GM19463 (cell line): Measurements from ENCODE around the gene GAPDH.
"Not testable (repeated sequence)": the region's sequence is repeated elsewhere in the genome, so short reads cannot be mapped to it uniquely, and the experiment has no call there.

Experiments used
- ATAC-seq: cut with Tn5 transposase; IDR thresholded peaks from one replicate; pipeline ENCODE4 v1.9.1; 2021; ENCODE audit warnings: mild to moderate bottlenecking, moderate library complexity; ENCODE audit not compliant: unreplicated experiment

The GAPDH gene

DNA sequence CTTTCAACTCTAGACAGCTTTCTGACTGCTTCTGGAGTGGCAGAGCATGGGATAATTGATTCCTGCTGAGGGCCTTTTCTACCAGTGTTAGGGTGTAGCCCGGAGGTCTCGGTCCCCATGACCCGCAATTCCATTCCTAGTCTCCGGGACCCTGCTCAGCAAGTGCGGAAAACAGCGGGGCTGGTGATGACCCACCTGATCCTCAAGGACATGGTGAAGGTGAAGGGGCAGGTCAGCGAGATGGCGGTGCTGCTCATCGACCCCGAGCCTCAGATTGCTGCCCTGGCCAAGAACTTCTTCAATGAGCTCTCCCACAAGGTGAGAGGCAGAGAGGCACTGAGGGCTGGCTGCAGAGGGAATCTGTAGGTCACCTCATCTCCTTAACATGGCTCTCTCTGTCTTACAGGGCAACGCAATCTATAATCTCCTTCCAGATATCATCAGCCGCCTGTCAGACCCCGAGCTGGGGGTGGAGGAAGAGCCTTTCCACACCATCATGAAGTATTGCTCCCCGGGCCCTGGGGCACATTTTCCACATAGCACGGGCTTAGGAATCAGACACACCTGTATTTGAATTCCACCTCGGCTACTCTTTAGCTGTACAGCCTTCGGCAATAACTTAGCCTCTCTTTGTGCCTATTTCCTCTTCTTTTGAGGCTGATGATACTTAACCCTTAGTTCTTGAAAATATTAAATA lies 5.6 kb upstream of the GAPDH start:
- no peak for ATAC-seq

DNA sequence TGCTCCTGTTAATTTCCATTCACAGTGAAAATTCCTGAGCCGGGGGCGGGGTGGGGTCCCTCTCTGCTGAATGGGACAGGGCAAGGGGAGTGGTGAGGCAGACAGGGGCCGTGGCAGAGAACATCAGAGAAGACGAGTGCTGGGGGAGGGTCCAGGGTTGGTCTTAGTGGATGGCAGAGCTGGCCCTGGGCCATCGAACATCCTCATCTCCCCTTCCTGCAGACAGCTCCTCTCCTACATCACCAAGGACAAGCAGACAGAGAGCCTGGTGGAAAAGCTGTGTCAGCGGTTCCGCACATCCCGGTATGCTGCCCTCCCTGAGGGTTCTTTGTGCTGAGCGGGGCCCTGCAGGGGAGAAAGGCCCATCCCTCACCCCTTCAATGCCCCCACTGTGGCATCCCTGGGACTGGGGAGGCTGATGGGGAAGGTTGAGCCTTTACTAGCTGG lies 5.0 kb upstream of the GAPDH start:
- ATAC-seq: no peak

DNA sequence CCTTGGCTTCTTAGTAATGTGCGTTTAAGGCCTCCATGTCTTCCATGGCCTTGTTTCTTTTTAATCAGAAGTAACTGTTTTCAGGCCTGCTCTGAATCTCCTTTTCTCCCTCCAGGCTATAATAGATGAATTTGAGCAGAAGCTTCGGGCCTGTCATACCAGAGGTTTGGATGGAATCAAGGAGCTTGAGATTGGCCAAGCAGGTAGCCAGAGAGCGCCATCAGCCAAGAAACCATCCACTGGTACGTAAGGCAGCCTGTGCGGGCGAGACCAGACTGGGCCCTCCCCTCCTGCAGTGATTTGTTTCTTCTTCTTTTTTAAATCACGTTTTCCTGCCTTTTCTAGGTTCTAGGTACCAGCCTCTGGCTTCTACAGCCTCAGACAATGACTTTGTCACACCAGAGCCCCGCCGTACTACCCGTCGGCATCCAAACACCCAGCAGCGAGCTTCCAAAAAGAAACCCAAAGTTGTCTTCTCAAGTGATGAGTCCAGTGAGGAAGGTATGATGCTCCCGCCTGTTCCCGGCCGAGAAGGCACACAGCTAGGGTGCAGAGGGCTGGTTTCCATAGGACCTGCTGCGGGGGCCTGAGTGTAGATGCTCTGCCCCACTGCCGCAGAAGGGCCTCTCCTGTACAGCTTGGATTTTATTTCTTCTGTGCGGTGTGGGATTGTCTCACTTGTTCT lies 3.6 kb upstream of the GAPDH start:
- ATAC-seq: no peak

DNA sequence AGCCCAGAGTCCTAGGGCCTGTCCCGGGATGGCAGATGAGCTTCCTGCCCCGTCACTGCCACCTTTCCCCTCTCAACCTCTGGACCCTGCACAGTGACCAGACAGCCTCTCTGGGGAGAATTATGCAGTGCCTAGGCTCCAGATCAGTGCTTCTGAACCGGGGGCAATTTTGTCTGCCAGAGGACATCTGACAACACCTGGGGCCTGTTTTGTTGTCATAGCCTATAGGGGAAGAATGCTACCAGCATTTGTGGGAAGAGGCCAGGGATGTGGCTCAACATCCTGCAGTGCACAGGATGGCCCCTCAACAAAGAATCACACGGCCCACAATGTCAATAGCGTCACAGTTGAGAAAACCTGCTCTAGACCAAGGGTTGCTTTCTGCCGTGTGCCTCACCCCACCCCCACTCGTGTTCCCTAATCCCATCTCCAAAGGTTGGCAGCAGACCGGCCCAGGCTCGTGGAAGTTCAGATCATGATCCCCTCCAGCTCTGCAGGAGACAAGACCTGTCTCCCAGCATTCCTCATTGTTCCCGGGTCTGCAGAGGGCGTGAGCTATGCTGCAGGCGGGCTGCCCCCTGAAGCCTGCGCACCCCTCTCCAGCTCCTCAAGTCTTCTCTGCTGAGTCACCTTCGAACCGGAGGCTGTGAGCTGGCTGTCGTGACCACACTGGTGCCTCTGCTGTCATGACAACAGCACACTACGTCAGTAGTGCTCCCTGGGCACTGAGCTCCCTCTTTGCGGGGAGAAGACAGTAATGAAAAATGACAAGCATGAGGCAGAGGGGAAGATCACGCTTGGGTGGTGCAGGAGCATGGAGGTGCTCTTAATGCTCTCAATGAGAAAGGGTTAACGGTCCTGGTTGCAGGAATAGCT lies 2.0 kb upstream of the GAPDH start:
- ATAC-seq: no peak

DNA sequence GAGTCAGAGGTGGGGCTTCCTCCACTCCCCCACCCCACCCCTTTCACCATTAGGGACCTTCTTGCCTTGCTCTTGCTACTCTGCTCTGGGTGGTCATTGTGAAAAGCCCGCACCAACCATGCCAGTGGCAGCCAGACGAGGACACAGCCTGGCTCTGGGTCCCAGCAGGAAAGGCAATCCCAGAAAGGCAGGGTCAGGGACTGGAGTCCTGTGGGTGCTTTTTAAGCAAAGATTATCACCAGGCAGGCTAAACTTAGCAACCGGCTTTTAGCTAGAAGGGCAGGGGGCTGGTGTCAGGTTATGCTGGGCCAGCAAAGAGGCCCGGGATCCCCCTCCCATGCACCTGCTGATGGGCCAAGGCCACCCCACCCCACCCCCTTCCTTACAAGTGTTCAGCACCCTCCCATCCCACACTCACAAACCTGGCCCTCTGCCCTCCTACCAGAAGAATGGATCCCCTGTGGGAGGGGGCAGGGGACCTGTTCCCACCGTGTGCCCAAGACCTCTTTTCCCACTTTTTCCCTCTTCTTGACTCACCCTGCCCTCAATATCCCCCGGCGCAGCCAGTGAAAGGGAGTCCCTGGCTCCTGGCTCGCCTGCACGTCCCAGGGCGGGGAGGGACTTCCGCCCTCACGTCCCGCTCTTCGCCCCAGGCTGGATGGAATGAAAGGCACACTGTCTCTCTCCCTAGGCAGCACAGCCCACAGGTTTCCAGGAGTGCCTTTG lies 1.2 kb upstream of the GAPDH start:
- peak; percentile 21 for ATAC-seq

DNA sequence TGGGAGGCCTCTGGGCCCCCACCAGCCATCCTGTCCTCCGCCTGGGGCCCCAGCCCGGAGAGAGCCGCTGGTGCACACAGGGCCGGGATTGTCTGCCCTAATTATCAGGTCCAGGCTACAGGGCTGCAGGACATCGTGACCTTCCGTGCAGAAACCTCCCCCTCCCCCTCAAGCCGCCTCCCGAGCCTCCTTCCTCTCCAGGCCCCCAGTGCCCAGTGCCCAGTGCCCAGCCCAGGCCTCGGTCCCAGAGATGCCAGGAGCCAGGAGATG lies 729 bp upstream of the GAPDH start:
- peak; percentile 18 for ATAC-seq

DNA sequence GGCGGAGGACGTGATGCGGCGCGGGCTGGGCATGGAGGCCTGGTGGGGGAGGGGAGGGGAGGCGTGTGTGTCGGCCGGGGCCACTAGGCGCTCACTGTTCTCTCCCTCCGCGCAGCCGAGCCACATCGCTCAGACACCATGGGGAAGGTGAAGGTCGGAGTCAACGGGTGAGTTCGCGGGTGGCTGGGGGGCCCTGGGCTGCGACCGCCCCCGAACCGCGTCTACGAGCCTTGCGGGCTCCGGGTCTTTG lies 303 bp downstream of the GAPDH start:
- no peak for ATAC-seq

DNA sequence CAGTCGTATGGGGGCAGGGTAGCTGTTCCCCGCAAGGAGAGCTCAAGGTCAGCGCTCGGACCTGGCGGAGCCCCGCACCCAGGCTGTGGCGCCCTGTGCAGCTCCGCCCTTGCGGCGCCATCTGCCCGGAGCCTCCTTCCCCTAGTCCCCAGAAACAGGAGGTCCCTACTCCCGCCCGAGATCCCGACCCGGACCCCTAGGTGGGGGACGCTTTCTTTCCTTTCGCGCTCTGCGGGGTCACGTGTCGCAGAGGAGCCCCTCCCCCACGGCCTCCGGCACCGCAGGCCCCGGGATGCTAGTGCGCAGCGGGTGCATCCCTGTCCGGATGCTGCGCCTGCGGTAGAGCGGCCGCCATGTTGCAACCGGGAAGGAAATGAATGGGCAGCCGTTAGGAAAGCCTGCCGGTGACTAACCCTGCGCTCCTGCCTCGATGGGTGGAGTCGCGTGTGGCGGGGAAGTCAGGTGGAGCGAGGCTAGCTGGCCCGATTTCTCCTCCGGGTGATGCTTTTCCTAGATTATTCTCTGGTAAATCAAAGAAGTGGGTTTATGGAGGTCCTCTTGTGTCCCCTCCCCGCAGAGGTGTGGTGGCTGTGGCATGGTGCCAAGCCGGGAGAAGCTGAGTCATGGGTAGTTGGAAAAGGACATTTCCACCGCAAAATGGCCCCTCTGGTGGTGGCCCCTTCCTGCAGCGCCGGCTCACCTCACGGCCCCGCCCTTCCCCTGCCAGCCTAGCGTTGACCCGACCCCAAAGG lies 804 bp downstream of the GAPDH start:
- no peak for ATAC-seq

DNA sequence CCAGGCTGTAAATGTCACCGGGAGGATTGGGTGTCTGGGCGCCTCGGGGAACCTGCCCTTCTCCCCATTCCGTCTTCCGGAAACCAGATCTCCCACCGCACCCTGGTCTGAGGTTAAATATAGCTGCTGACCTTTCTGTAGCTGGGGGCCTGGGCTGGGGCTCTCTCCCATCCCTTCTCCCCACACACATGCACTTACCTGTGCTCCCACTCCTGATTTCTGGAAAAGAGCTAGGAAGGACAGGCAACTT lies 1.3 kb downstream of the GAPDH start:
- no peak for ATAC-seq

DNA sequence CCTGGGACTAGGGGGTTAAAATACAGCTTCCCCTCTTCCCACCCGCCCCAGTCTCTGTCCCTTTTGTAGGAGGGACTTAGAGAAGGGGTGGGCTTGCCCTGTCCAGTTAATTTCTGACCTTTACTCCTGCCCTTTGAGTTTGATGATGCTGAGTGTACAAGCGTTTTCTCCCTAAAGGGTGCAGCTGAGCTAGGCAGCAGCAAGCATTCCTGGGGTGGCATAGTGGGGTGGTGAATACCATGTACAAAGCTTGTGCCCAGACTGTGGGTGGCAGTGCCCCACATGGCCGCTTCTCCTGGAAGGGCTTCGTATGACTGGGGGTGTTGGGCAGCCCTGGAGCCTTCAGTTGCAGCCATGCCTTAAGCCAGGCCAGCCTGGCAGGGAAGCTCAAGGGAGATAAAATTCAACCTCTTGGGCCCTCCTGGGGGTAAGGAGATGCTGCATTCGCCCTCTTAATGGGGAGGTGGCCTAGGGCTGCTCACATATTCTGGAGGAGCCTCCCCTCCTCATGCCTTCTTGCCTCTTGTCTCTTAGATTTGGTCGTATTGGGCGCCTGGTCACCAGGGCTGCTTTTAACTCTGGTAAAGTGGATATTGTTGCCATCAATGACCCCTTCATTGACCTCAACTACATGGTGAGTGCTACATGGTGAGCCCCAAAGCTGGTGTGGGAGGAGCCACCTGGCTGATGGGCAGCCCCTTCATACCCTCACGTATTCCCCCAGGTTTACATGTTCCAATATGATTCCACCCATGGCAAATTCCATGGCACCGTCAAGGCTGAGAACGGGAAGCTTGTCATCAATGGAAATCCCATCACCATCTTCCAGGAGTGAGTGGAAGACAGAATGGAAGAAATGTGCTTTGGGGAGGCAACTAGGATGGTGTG lies 1.9 kb downstream of the GAPDH start:
- no peak for ATAC-seq

DNA sequence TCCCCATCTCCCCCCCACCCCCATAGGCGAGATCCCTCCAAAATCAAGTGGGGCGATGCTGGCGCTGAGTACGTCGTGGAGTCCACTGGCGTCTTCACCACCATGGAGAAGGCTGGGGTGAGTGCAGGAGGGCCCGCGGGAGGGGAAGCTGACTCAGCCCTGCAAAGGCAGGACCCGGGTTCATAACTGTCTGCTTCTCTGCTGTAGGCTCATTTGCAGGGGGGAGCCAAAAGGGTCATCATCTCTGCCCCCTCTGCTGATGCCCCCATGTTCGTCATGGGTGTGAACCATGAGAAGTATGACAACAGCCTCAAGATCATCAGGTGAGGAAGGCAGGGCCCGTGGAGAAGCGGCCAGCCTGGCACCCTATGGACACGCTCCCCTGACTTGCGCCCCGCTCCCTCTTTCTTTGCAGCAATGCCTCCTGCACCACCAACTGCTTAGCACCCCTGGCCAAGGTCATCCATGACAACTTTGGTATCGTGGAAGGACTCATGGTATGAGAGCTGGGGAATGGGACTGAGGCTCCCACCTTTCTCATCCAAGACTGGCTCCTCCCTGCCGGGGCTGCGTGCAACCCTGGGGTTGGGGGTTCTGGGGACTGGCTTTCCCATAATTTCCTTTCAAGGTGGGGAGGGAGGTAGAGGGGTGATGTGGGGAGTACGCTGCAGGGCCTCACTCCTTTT lies 2.7 kb downstream of the GAPDH start:
- no peak for ATAC-seq

DNA sequence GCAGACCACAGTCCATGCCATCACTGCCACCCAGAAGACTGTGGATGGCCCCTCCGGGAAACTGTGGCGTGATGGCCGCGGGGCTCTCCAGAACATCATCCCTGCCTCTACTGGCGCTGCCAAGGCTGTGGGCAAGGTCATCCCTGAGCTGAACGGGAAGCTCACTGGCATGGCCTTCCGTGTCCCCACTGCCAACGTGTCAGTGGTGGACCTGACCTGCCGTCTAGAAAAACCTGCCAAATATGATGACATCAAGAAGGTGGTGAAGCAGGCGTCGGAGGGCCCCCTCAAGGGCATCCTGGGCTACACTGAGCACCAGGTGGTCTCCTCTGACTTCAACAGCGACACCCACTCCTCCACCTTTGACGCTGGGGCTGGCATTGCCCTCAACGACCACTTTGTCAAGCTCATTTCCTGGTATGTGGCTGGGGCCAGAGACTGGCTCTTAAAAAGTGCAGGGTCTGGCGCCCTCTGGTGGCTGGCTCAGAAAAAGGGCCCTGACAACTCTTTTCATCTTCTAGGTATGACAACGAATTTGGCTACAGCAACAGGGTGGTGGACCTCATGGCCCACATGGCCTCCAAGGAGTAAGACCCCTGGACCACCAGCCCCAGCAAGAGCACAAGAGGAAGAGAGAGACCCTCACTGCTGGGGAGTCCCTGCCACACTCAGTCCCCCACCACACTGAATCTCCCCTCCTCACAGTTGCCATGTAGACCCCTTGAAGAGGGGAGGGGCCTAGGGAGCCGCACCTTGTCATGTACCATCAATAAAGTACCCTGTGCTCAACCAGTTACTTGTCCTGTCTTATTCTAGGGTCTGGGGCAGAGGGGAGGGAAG lies 3.5 kb downstream of the GAPDH start:
- not testable (repeated sequence) for ATAC-seq

DNA sequence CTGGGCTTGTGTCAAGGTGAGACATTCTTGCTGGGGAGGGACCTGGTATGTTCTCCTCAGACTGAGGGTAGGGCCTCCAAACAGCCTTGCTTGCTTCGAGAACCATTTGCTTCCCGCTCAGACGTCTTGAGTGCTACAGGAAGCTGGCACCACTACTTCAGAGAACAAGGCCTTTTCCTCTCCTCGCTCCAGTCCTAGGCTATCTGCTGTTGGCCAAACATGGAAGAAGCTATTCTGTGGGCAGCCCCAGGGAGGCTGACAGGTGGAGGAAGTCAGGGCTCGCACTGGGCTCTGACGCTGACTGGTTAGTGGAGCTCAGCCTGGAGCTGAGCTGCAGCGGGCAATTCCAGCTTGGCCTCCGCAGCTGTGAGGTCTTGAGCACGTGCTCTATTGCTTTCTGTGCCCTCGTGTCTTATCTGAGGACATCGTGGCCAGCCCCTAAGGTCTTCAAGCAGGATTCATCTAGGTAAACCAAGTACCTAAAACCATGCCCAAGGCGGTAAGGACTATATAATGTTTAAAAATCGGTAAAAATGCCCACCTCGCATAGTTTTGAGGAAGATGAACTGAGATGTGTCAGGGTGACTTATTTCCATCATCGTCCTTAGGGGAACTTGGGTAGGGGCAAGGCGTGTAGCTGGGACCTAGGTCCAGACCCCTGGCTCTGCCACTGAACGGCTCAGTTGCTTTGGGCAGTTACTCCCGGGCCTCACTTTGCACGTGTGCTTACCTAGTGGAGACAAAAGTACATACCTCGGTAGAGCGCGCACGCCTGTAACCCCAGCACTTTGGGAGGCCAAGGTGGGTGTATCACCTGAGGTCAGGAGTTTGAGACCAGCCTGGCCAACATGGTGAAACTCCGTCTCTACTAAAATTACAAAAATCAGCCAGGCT lies 4.3 kb downstream of the GAPDH start:
- no peak for ATAC-seq

DNA sequence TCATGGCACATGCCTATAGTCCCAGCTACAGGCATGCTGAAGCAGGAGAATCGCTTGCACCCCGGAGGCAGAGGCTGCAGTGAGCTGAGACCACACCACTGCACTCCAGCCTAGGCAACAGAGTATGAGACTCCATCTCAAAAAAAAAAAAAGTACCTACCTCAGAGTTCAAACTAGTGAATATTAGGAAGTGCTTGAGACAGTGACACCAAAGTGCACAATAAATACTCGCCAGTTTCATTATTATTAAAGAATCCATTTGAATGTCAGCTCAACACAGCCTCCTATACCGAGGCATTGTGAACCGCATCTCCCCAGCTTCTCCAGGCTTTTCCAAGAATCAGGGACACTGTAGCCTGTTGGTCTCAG lies 5.0 kb downstream of the GAPDH start:
- ATAC-seq: no peak

DNA sequence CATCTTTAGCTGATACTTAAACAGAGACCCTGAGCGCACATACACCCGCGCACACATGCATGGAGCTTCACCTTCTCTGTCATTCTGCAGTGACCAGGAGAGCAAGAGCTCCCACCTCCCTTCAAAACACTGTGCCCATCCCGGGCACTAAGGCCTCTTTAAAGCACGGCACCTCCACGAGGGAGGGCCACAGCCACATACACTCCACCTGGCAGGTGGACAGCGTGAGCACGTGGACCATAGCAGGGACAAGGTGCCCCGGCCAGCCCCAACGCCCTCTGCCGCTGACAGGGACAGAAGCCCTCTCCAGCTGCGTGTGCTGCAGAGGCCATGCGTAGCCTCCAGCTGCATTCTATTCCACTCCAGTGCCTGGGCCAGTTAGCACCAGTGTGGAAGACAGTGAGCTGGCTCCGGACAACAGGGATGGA lies 5.4 kb downstream of the GAPDH start:
- ATAC-seq: no peak

DNA sequence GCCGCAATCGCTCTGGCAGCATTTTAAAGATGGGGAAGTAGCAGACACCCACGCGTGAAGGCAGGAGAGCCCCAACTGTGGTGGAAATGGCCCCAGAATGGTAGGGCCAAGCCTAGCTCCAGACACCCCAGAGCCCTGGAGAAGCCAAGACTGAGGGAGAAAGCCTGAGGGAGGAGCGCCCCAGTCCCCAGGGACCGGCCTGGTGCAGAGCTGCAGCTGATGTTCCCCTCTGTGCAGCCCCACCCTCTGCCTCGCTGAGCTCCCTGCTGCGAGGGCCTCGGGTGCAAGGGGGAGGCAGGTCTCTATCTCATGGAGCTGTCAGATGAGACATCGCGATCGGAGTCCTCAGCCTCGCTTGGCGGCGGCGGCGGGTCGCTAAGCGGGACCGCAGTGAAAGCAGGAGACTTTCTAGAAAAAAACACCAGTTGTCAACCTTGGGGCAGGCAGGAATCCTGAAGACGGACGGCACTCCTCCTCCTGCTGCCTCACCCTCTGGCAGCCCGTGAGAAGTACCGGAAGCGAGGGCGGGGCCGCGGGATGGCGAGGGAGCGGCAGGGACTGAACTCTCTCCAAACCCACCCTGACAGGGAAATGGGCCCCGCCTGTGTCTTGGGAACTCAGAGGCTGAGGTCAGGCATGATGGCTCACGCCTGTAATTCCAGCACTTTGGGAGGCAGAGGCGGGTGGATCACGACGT lies 6.0 kb downstream of the GAPDH start:
- peak; percentile 50 for ATAC-seq
